Progenitor cell of endocrine pancreas (in vitro differentiated cells): ENCODE data around the gene ZP1. TPM values are rescaled to one million over a fixed set of nuclear protein-coding genes. Genes with fewer than 3 reads are reported as not detected.

ENCODE experiments used
- DNase-seq: peaks from one replicate; pipeline ENCODE4 v3.0.0; 2021; ENCODE audit warnings: low spot score; ENCODE audit not compliant: unreplicated experiment
- H3K27ac Mint-ChIP-seq: 2 replicates; pipeline ENCODE4 v1.8.0; 2021; ENCODE audit warnings: mild to moderate bottlenecking, moderate library complexity, mixed read lengths
- H3K27me3 Mint-ChIP-seq: 2 replicates; pipeline ENCODE4 v1.8.0; 2021; ENCODE audit warnings: mixed read lengths
- H3K36me3 Mint-ChIP-seq: 2 replicates; pipeline ENCODE4 v1.8.0; 2022; ENCODE audit warnings: mixed read lengths; ENCODE audit not compliant: insufficient read depth
- H3K4me1 Mint-ChIP-seq: 2 replicates; pipeline ENCODE4 v1.8.0; 2021; ENCODE audit warnings: low read depth, mixed read lengths
- H3K4me3 Mint-ChIP-seq: 2 replicates; pipeline ENCODE4 v1.8.0; 2021; ENCODE audit warnings: low read depth, mild to moderate bottlenecking, moderate library complexity, mixed read lengths
- H3K9me3 Mint-ChIP-seq: 2 replicates; pipeline ENCODE4 v1.8.0; 2021; ENCODE audit warnings: low read depth, mixed read lengths
- CTCF ChIP-seq: fragments of 200-600 bp; sonication (generic); IDR thresholded peaks from one replicate; pipeline ENCODE4 v1.5.0; 2021; ENCODE audit warnings: antibody characterized with exemption, mild to moderate bottlenecking; ENCODE audit not compliant: unreplicated experiment
- total RNA-seq: library from RNA; stranded (reverse); gene quantifications from 2 replicates; pipeline ENCODE4 v1.2.1, GENCODE V29; 2021

The ZP1 gene
- total RNA-seq, 1 donor from 2014 or later: not detected

- Mint-ChIP-seq H3K27ac (peak within 1 kb of the TSS; percentile 45), H3K36me3 (no peaks in the 10 kb centered on the region), H3K4me1 (peaks cover 10% of the 10 kb centered on the region), H3K9me3 (no peaks in the 10 kb centered on the region), H3K4me3 (peak within 1 kb of the TSS; percentile 9), H3K27me3 (peaks cover 3% of the 10 kb centered on the region)
- DNase-seq: no peak
- no peak for TF ChIP-seq CTCF
These were observed 11.4 kb upstream of the ZP1 start, which contains the start of gene PTGDR2 for GRCh38 chr11:60855726-60856633. TSS of gene PTGDR2 (minus strand) at chr11:60855950. CDS start at chr11:60853722, 2,228 bp downstream.

GRCh38 chr11:60857378-60858232, 9.7 kb upstream of the ZP1 start:
- Mint-ChIP-seq H3K4me3 (no peak overlapping the region), H3K9me3 (no peaks in the 10 kb centered on the region), H3K27me3 (peaks cover 3% of the 10 kb centered on the region), H3K27ac (no peak overlapping the region), H3K36me3 (no peaks in the 10 kb centered on the region), H3K4me1 (peaks cover 10% of the 10 kb centered on the region)
- no peak for TF ChIP-seq CTCF
- no peak for DNase-seq

GRCh38 chr11:60858236-60858635, 9.1 kb upstream of the ZP1 start:
- TF ChIP-seq CTCF: no peak
- peaks cover 3% of the 10 kb centered on the region for H3K27me3 Mint-ChIP-seq
- no peak for DNase-seq
- H3K4me3 Mint-ChIP-seq: no peak overlapping the region
- H3K36me3 Mint-ChIP-seq: no peaks in the 10 kb centered on the region
- H3K9me3 Mint-ChIP-seq: no peaks in the 10 kb centered on the region
- H3K4me1 Mint-ChIP-seq: peaks cover 10% of the 10 kb centered on the region
- H3K27ac Mint-ChIP-seq: no peak overlapping the region

GRCh38 chr11:60858731-60859464, 8.4 kb upstream of the ZP1 start:
- H3K4me3 Mint-ChIP-seq: no peak overlapping the region
- no peaks in the 10 kb centered on the region for H3K9me3 Mint-ChIP-seq
- DNase-seq: no peak
- peaks cover 3% of the 10 kb centered on the region for H3K27me3 Mint-ChIP-seq
- H3K27ac Mint-ChIP-seq: no peak overlapping the region
- peaks cover 10% of the 10 kb centered on the region for H3K4me1 Mint-ChIP-seq
- no peaks in the 10 kb centered on the region for H3K36me3 Mint-ChIP-seq
- TF ChIP-seq CTCF: no peak
